Measurements from ENCODE around the gene TSPAN4. TPM values are rescaled to one million over a fixed set of nuclear protein-coding genes. Genes with fewer than 3 reads are reported as not detected.

TSPAN4 gene
- total RNA-seq, 1 donor from 2014 or later: 2.3 TPM

DNA sequence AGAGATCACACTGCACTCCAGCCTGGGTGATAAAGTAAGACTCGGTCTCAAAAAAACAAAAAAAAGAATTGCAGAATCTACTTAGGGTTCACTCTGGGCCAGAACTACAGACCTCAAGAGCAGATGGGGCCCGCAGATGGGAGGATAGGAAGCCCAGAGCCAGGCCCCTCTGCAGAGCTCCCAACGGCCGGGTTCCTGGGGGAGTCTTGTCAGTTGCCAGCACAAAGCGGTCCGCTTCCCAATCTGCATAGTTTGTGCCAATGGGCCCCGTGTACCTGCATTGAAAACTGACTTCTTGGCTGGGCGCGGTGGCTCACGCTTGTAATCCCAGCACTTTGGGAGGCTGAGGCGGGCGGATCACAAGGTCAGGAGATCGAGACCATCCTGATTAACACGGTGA lies 69.6 kb downstream of the TSPAN4 start:
- H3K27ac Mint-ChIP-seq: no peak overlapping the region
- no peak for TF ChIP-seq CTCF (IDR thresholded peaks at IDR 0.05)
- no peak overlapping the region for H3K4me3 Mint-ChIP-seq
- CTCF ChIA-PET: interaction anchor here (2.3 kb wide), 1 partner anchor 13 kb away, joined by 6 read pairs; the partner anchor contains the start of gene AP2A2
- H3K9me3 Mint-ChIP-seq: no peaks in the 10 kb centered on the region
- no peaks in the 10 kb centered on the region for H3K36me3 Mint-ChIP-seq (ENCODE audit: low read depth)
- DNase-seq (no peak), ATAC-seq (ENCODE audit: low read depth) (no peak)
- no peaks in the 10 kb centered on the region for H3K27me3 Mint-ChIP-seq
- POLR2A ChIA-PET: interaction anchor here (2.7 kb wide), 1 partner anchor 13 kb away, joined by 12 read pairs; the partner anchor contains the start of gene AP2A2
- peaks cover 29% of the 10 kb centered on the region for H3K4me1 Mint-ChIP-seq
- intact Hi-C loops (cut with micrococcal nuclease): loop anchor here (5.0 to 10.0 kb wide), 2 partner anchors 377 to 660 kb away; partner anchors contain the start of genes DUSP8, HRAS and LRRC56

DNA sequence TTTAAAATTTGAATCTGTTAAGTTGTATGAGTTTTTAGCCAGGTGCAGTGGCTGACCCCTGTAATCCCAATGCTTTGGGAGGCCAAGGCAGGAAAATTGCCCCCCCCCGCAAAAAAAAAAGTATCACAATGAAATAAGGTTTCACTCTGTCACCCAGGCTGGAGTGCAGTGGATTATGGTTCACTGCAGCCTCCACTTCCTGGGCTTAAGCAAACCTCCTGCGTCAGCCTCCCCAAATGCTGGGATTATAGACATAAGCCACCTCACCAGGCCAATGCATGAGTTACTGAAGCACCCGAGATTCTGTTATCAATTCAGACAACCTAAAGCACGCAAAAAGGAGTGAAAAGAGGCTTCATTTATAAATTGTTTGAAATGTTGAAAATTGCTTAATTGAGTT lies 70.4 kb downstream of the TSPAN4 start:
- Mint-ChIP-seq H3K36me3 (ENCODE audit: low read depth) (no peaks in the 10 kb centered on the region), H3K9me3 (no peaks in the 10 kb centered on the region), H3K27me3 (no peaks in the 10 kb centered on the region), H3K27ac (no peak overlapping the region), H3K4me3 (no peak overlapping the region), H3K4me1 (peaks cover 22% of the 10 kb centered on the region)
- DNase-seq (no peak), ATAC-seq (ENCODE audit: low read depth) (no peak)
- POLR2A ChIA-PET: no interaction called here
- CTCF ChIA-PET: no interaction called here
- TF ChIP-seq CTCF (IDR thresholded peaks at IDR 0.05): no peak
- intact Hi-C loops (cut with micrococcal nuclease): loop anchor here (5.0 to 10.0 kb wide), 2 partner anchors 378 to 659 kb away; partner anchors contain the start of genes DUSP8, HRAS and LRRC56

GRCh38 chr11:914204-914603 lies 71.6 kb downstream of the TSPAN4 start:
- H3K4me1 Mint-ChIP-seq: peaks cover 15% of the 10 kb centered on the region
- POLR2A ChIA-PET: no interaction called here
- no peaks in the 10 kb centered on the region for H3K27me3 Mint-ChIP-seq
- no peaks in the 10 kb centered on the region for H3K36me3 Mint-ChIP-seq (ENCODE audit: low read depth)
- CTCF ChIA-PET: no interaction called here
- no peaks in the 10 kb centered on the region for H3K9me3 Mint-ChIP-seq
- no peak overlapping the region for H3K27ac Mint-ChIP-seq
- intact Hi-C loops (cut with micrococcal nuclease): loop anchor here (5.0 to 10.0 kb wide), 2 partner anchors 379 to 658 kb away; partner anchors contain the start of genes DUSP8, HRAS and LRRC56
- TF ChIP-seq CTCF (IDR thresholded peaks at IDR 0.05): no peak
- DNase-seq: no peak
- no peak overlapping the region for H3K4me3 Mint-ChIP-seq
- no peak for ATAC-seq (ENCODE audit: low read depth)

GRCh38 chr11:914747-915501 lies 72.3 kb downstream of the TSPAN4 start:
- Mint-ChIP-seq H3K27me3 (no peaks in the 10 kb centered on the region), H3K36me3 (ENCODE audit: low read depth) (no peaks in the 10 kb centered on the region), H3K9me3 (no peaks in the 10 kb centered on the region), H3K4me1 (peaks cover 8% of the 10 kb centered on the region), H3K27ac (no peak overlapping the region), H3K4me3 (no peak overlapping the region)
- POLR2A ChIA-PET: interaction anchor here (0.6 kb wide), 2 partner anchors 9 to 475 kb away, joined by 3 to 5 read pairs; partner anchors contain the start of gene BRSK2
- intact Hi-C loops (cut with micrococcal nuclease): loop anchor here (5.0 to 10.0 kb wide), 2 partner anchors 380 to 657 kb away; partner anchors contain the start of genes DUSP8, HRAS and LRRC56
- TF ChIP-seq CTCF (IDR thresholded peaks at IDR 0.05): no peak
- CTCF ChIA-PET: no interaction called here
- DNase-seq (no peak), ATAC-seq (ENCODE audit: low read depth) (no peak)

Other genes starting within 250 kb of the TSPAN4 start
- gene IRF7, start 226.9 kb upstream of the TSPAN4 start, total RNA-seq: 74.1 and 75.5 TPM in 2 replicates
- not detected in 2 replicates for gene CDHR5, start 217.9 kb upstream of the TSPAN4 start, total RNA-seq
- not detected in 2 replicates for gene SCT, start 215.7 kb upstream of the TSPAN4 start, total RNA-seq
- gene DRD4, start 205.6 kb upstream of the TSPAN4 start, total RNA-seq: 0.42 and 0.49 TPM in 2 replicates
- 36.1 and 39.8 TPM in 2 replicates for gene DEAF1, start 147.6 kb upstream of the TSPAN4 start, total RNA-seq
- gene TMEM80, start 147.0 kb upstream of the TSPAN4 start, total RNA-seq: 34.1 and 44.4 TPM in 2 replicates
- 5.6 and 5.9 TPM in 2 replicates for gene EPS8L2, start 136.6 kb upstream of the TSPAN4 start, total RNA-seq
- gene TALDO1, start 95.4 kb upstream of the TSPAN4 start, total RNA-seq: 194 and 244 TPM in 2 replicates
- gene GATD1, start 65.4 kb upstream of the TSPAN4 start, total RNA-seq: 60.3 and 63.3 TPM in 2 replicates
- gene CEND1, start 52.8 kb upstream of the TSPAN4 start, total RNA-seq: 0.27 and 0.34 TPM in 2 replicates
- gene SLC25A22, start 44.6 kb upstream of the TSPAN4 start, total RNA-seq: 30.1 and 35.4 TPM in 2 replicates
- 21.3 and 25.6 TPM in 2 replicates for gene PIDD1, start 37.6 kb upstream of the TSPAN4 start, total RNA-seq
- 4,124 and 4,449 TPM in 2 replicates for gene RPLP2, start 32.9 kb upstream of the TSPAN4 start, total RNA-seq
- gene PNPLA2, start 23.9 kb upstream of the TSPAN4 start, total RNA-seq: 52.9 and 53.2 TPM in 2 replicates
- 4.1 and 4.5 TPM in 2 replicates for gene CRACR2B, start 14.9 kb upstream of the TSPAN4 start, total RNA-seq
- 14.4 and 14.5 TPM in 2 replicates for gene CD151, start 9.9 kb upstream of the TSPAN4 start, total RNA-seq
- 83.9 and 90.2 TPM in 2 replicates for gene POLR2L, start 323 bp upstream of the TSPAN4 start, total RNA-seq
- 43.9 and 45.7 TPM in 2 replicates for gene CHID1, start 68.0 kb downstream of the TSPAN4 start, total RNA-seq
- gene AP2A2, start 83.0 kb downstream of the TSPAN4 start, total RNA-seq: 49.6 and 54.3 TPM in 2 replicates
- not detected in 2 replicates for gene MUC6, start 193.9 kb downstream of the TSPAN4 start, total RNA-seq
- not detected in 2 replicates for gene MUC2, start 232.0 kb downstream of the TSPAN4 start, total RNA-seq